SK-N-MC (cell line): ENCODE data around the gene RASSF9.

Experiments used
- EZH2 ChIP-seq: fragments of 200-600 bp; sonication (generic); IDR thresholded peaks from one replicate; pipeline ENCODE4 v1.6.1; 2017; ENCODE audit warnings: antibody characterized with exemption
- FOXP2 ChIP-seq: optimal IDR thresholded peaks from 2 replicates; pipeline ENCODE3; 2011; ENCODE audit warnings: mild to moderate bottlenecking, moderate library complexity; ENCODE audit not compliant: insufficient read depth; ENCODE audit errors: extremely low read length, control extremely low read depth
- POLR2AphosphoS5 ChIP-seq: IDR thresholded peaks from 2 replicates; pipeline ENCODE4 v1.6.1; 2012; ENCODE audit warnings: mild to moderate bottlenecking, low read depth, low read length, borderline replicate concordance

DNA sequence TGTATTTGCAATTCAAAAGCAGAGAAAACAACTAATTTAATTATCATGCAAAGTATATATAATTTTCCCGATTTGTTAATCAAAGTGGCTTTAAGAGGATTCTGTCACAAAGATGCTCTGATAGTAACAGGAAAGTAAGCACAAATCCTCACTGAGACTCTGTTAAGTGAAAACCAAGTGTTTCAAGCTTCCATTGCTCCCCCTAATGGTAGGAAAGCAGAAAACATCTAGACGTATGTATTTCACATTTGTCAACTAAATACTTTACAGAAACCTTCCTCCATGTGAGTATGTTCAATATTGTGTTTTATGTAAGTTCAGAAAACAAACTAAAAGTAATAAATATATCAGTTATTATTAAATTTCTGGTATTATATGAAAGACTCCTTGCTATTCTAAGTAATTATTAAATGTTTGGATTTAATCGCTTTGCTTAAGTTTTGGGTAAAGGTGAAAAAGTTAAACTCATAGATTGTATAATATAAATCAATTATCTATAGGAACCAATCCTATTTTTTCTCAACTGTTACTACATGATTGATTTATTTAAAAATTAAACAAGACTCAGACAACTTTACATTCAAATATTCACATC, 36.4 kb upstream of the RASSF9 start:
- no peak for TF ChIP-seq EZH2
- no peak for TF ChIP-seq POLR2AphosphoS5
- TF ChIP-seq FOXP2 = no peak
